Mesenchymal stem cell (in vitro differentiated cells and primary cell): Measurements from ENCODE around the gene BAZ1B.
"Not testable (repeated sequence)": the region's sequence is repeated elsewhere in the genome, so short reads cannot be mapped to it uniquely, and the experiment has no call there.

Experiments used
- DNase-seq: peaks from one replicate; pipeline ENCODE4 v3.0.0-alpha.2; 2013
- H2AFZ ChIP-seq: one replicate; pipeline ENCODE4 v1.6.1; 2013; ENCODE audit warnings: low read depth, mild to moderate bottlenecking, control low read depth, inconsistent platforms, low read length, moderate library complexity
- H2AK5ac ChIP-seq: 2 replicates; pipeline ENCODE4 v1.6.1; 2013; ENCODE audit warnings: low read length, moderate library complexity, mild to moderate bottlenecking, inconsistent platforms; ENCODE audit not compliant: severe bottlenecking
- H2BK120ac ChIP-seq: one replicate; pipeline ENCODE4 v1.6.1; 2013; ENCODE audit warnings: low read depth, mild to moderate bottlenecking, inconsistent platforms, low read length, moderate library complexity
- H2BK12ac ChIP-seq, 2 experiments: one replicate each; pipeline ENCODE4 v1.6.1; 2013; ENCODE audit warnings: inconsistent platforms in 2 of 2, low read length in 2 of 2, mild to moderate bottlenecking in 2 of 2, moderate library complexity in 2 of 2, control low read depth in 1 of 2
- H2BK15ac ChIP-seq: one replicate; pipeline ENCODE4 v1.6.1; 2013; ENCODE audit warnings: mild to moderate bottlenecking, low read depth, inconsistent platforms; ENCODE audit not compliant: poor library complexity, severe bottlenecking
- H2BK5ac ChIP-seq: 2 replicates; pipeline ENCODE4 v1.6.1; 2013; ENCODE audit warnings: low read depth, mild to moderate bottlenecking, low read length, control low read depth, inconsistent platforms; ENCODE audit not compliant: poor library complexity, severe bottlenecking
- H3K14ac ChIP-seq, 2 experiments: one replicate each; pipeline ENCODE4 v1.6.1; 2013; ENCODE audit warnings: inconsistent platforms in 2 of 2, low read length in 2 of 2, control low read depth in 1 of 2, mild to moderate bottlenecking in 1 of 2, moderate library complexity in 1 of 2
- H3K18ac ChIP-seq, 2 experiments: one replicate each; pipeline ENCODE4 v1.6.1; 2013; ENCODE audit warnings: inconsistent platforms in 2 of 2, low read length in 2 of 2, control low read depth in 1 of 2, low read depth in 1 of 2, mild to moderate bottlenecking in 1 of 2
- H3K23ac ChIP-seq, 2 experiments: one replicate each; pipeline ENCODE4 v1.6.1; 2013; ENCODE audit warnings: inconsistent platforms in 2 of 2, low read length in 2 of 2, mild to moderate bottlenecking in 2 of 2, moderate library complexity in 2 of 2, control low read depth in 1 of 2
- H3K27ac ChIP-seq: 2 replicates; pipeline ENCODE4 v1.5.1; 2013; ENCODE audit warnings: mild to moderate bottlenecking, moderate library complexity, low read length, control low read depth, inconsistent platforms; ENCODE audit not compliant: poor library complexity, severe bottlenecking
- H3K27me3 ChIP-seq, 2 experiments: 2 replicates each; pipeline versions ENCODE4 v1.6.1 to v1.7.0; 2013; ENCODE audit warnings: low read length in 2 of 2, mild to moderate bottlenecking in 2 of 2, moderate library complexity in 2 of 2, control low read depth in 1 of 2, inconsistent platforms in 1 of 2; ENCODE audit not compliant: control insufficient read depth in 1 of 2, insufficient read depth in 1 of 2
- H3K36me3 ChIP-seq, 2 experiments: 2 replicates each; pipeline versions ENCODE4 v1.6.1 to v1.7.0; 2013; ENCODE audit warnings: low read length in 2 of 2, control low read depth in 1 of 2, inconsistent platforms in 1 of 2, low read depth in 1 of 2, mild to moderate bottlenecking in 1 of 2; ENCODE audit not compliant: insufficient read depth in 2 of 2, control insufficient read depth in 1 of 2
- H3K4ac ChIP-seq, 2 experiments: one replicate each; pipeline ENCODE4 v1.6.1; 2013; ENCODE audit warnings: inconsistent platforms in 2 of 2, low read length in 2 of 2, mild to moderate bottlenecking in 2 of 2, moderate library complexity in 2 of 2, control low read depth in 1 of 2, low read depth in 1 of 2
- H3K4me1 ChIP-seq: 2 replicates; pipeline ENCODE4 v1.6.1; 2013; ENCODE audit warnings: low read depth, low read length, control low read depth; ENCODE audit not compliant: control insufficient read depth, insufficient read depth
- H3K4me2 ChIP-seq: 2 replicates; pipeline ENCODE4 v1.6.1; 2013; ENCODE audit warnings: low read length, mild to moderate bottlenecking, inconsistent platforms; ENCODE audit not compliant: poor library complexity, severe bottlenecking
- H3K4me3 ChIP-seq, 2 experiments: 2 replicates each; pipeline versions ENCODE4 v1.5.1 to v1.7.0; 2013; ENCODE audit warnings: low read length in 2 of 2, mild to moderate bottlenecking in 2 of 2, control low read depth in 1 of 2, low read depth in 1 of 2; ENCODE audit not compliant: insufficient read depth in 1 of 2
- H3K79me1 ChIP-seq: replicated peaks from 2 replicates; pipeline ENCODE4 v1.6.1; 2013; ENCODE audit warnings: mild to moderate bottlenecking, control low read depth, low read length, inconsistent platforms; ENCODE audit not compliant: poor library complexity, severe bottlenecking
- H3K9ac ChIP-seq: 2 replicates; pipeline ENCODE4 v1.7.0; 2013; ENCODE audit warnings: mild to moderate bottlenecking, low read length, moderate library complexity
- H3K9me3 ChIP-seq: 2 replicates; pipeline ENCODE4 v1.7.0; 2013; ENCODE audit warnings: mild to moderate bottlenecking, low read length; ENCODE audit not compliant: control insufficient read depth
- H4K8ac ChIP-seq: one replicate; pipeline ENCODE4 v1.6.1; 2013; ENCODE audit warnings: inconsistent platforms, mild to moderate bottlenecking, low read length, moderate library complexity
- H4K91ac ChIP-seq: one replicate; pipeline ENCODE4 v1.6.1; 2013; ENCODE audit warnings: mild to moderate bottlenecking, low read length, inconsistent platforms
- WGBS: methylation state at CpG from one replicate; pipeline ENCODE4 v1.1.7; 2013; ENCODE audit warnings: mixed read lengths; 5-methylcytosine and 5-hydroxymethylcytosine counted together

Gene BAZ1B

GRCh38 chr7:73535918-73536317, 13.8 kb upstream of the BAZ1B start:
- H3K27me3 ChIP-seq, H2BK12ac ChIP-seq, H4K91ac ChIP-seq, H3K27ac ChIP-seq, H3K4me1 ChIP-seq, H3K4ac ChIP-seq, DNase-seq, H2BK15ac ChIP-seq, H3K14ac ChIP-seq, H3K18ac ChIP-seq, H2AFZ ChIP-seq, H2AK5ac ChIP-seq, H2BK120ac ChIP-seq, H3K4me2 ChIP-seq, H3K4me3 ChIP-seq, H3K9ac ChIP-seq, H3K23ac ChIP-seq, H2BK5ac ChIP-seq, H4K8ac ChIP-seq, H3K9me3 ChIP-seq: not testable (repeated sequence)
- H3K79me1 ChIP-seq = peaks cover 29% of the 10 kb centered on the region
- WGBS = 97% methylated on average over 6 of the region's 7 CpGs
- H3K36me3 ChIP-seq = peaks cover 49 to 66% of the 10 kb centered on the region in 2 experiments

DNA sequence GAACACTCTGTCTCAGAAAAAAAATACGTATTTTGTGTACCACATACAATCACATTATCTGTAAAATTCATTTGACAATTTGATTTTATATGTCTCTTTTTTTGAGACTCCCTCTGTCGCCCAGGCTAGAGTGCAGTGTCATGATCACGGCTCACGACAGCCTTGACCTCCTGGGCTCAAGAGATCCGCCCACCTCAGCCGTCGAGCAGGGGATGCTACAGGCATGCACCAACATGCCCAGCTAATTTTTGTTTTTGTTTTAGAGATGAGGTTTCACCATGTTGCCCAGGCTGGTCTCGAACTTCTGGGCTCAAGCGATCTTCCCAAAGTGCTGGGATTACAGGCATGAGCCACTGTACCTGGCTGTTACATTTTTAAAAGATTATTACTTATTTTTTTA, 11.6 kb upstream of the BAZ1B start:
- H3K9me3 ChIP-seq = no peaks in the 10 kb centered on the region
- H3K4me3 ChIP-seq = no peak overlapping the region
- peaks cover 33 to 47% of the 10 kb centered on the region in 2 experiments for H3K36me3 ChIP-seq
- no peak overlapping the region for H3K27ac ChIP-seq
- no peaks in the 10 kb centered on the region for H3K27me3 ChIP-seq
- H4K8ac ChIP-seq = no peak overlapping the region
- peaks cover 2% of the 10 kb centered on the region for H3K4me1 ChIP-seq
- peaks cover 19% of the 10 kb centered on the region for H3K79me1 ChIP-seq
- H2BK5ac ChIP-seq = no peak overlapping the region
- no peak overlapping the region for H3K14ac ChIP-seq
- no peak overlapping the region for H3K4me2 ChIP-seq
- H2BK120ac ChIP-seq = no peak overlapping the region
- H3K23ac ChIP-seq = no peak overlapping the region
- WGBS = 87% methylated on average over 6 of the region's 9 CpGs
- H3K4ac ChIP-seq = no peak overlapping the region
- H4K91ac ChIP-seq = no peak overlapping the region
- DNase-seq = no peak
- H3K18ac ChIP-seq = no peak overlapping the region
- no peak overlapping the region for H3K9ac ChIP-seq
- H2AK5ac ChIP-seq = no peak overlapping the region
- no peak overlapping the region for H2BK15ac ChIP-seq
- no peak overlapping the region for H2AFZ ChIP-seq
- no peak overlapping the region for H2BK12ac ChIP-seq

DNA sequence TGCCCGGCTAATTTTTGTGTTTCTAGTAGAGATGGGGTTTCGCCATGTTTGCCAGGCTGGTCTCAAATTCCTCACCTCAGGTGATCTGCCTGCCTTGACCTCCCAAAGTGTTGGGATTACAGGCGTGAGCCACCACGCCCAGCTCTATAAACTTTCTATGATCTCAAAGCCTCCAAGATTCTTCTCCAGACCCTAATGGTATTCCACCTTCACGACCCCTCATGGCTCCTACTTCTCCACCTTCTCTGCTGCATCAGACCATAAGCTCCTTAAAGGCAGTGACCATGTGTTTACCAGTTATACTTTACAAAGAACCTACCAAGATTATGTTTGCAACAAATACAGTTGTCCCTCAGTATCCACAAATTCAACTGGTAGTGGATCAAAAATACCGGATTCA, 10.1 kb upstream of the BAZ1B start:
- H3K14ac ChIP-seq = no peak overlapping the region
- no peak overlapping the region for H3K4me2 ChIP-seq
- H2AK5ac ChIP-seq = no peak overlapping the region
- peaks cover 11% of the 10 kb centered on the region for H3K79me1 ChIP-seq
- H3K23ac ChIP-seq = no peak overlapping the region
- H2BK120ac ChIP-seq = no peak overlapping the region
- no peak overlapping the region for H2BK15ac ChIP-seq
- no peak overlapping the region for H3K9ac ChIP-seq
- peaks cover 2% of the 10 kb centered on the region for H3K4me1 ChIP-seq
- H3K18ac ChIP-seq = no peak overlapping the region
- DNase-seq = no peak
- H2AFZ ChIP-seq = no peak overlapping the region
- H3K9me3 ChIP-seq = no peaks in the 10 kb centered on the region
- no peak overlapping the region for H3K4me3 ChIP-seq
- H4K91ac ChIP-seq = no peak overlapping the region
- no peak overlapping the region for H2BK5ac ChIP-seq
- H3K4ac ChIP-seq = no peak overlapping the region
- H3K27ac ChIP-seq = no peak overlapping the region
- H3K27me3 ChIP-seq = no peaks in the 10 kb centered on the region
- H2BK12ac ChIP-seq = no peak overlapping the region
- H3K36me3 ChIP-seq = peaks cover 18 to 34% of the 10 kb centered on the region in 2 experiments
- H4K8ac ChIP-seq = no peak overlapping the region
- WGBS = 96% methylated on average over 6 of the region's 6 CpGs

DNA sequence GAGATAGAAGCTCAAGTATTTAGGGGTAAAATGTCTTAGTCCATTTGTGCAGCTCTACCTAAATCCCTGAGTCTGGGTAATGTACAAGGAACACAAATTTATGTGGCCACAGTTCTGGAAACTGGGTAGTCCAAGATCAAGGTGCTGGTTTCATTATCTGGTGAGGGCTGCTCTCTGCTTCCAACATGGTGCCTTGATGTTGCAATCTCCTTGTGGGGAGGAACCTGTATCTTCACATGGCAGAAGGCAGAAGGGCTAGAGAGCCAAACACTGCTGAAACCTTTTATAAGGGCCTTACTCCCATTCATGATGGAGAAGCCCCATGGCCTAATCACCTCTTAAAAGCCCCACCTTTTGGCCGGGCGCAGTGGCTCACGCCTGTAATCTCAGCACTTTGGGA, 8.7 kb upstream of the BAZ1B start:
- H2BK12ac ChIP-seq = no peak overlapping the region
- no peak overlapping the region for H2BK5ac ChIP-seq
- H4K8ac ChIP-seq = no peak overlapping the region
- H3K36me3 ChIP-seq = peaks cover 4 to 21% of the 10 kb centered on the region in 2 experiments
- no peak overlapping the region for H2AFZ ChIP-seq
- H2BK120ac ChIP-seq = no peak overlapping the region
- H3K4me1 ChIP-seq = peaks cover 2% of the 10 kb centered on the region
- H3K4me2 ChIP-seq = no peak overlapping the region
- 100% methylated on average over 3 of the region's 3 CpGs for WGBS
- H3K4me3 ChIP-seq = no peak overlapping the region
- no peak overlapping the region for H3K27ac ChIP-seq
- no peak overlapping the region for H3K9ac ChIP-seq
- H3K9me3 ChIP-seq = no peaks in the 10 kb centered on the region
- H3K27me3 ChIP-seq = no peaks in the 10 kb centered on the region
- DNase-seq = no peak
- H2BK15ac ChIP-seq = no peak overlapping the region
- H3K14ac ChIP-seq = no peak overlapping the region
- H3K23ac ChIP-seq = no peak overlapping the region
- H4K91ac ChIP-seq = no peak overlapping the region
- H2AK5ac ChIP-seq = no peak overlapping the region
- H3K79me1 ChIP-seq = no peaks in the 10 kb centered on the region
- H3K4ac ChIP-seq = no peak overlapping the region
- H3K18ac ChIP-seq = no peak overlapping the region
